ENCODE data around the gene MRPL58. TPM values are rescaled to one million over a fixed set of nuclear protein-coding genes. Genes with fewer than 3 reads are reported as not detected.

Gene MRPL58
- total RNA-seq, 1 donor from 2014 or later, result 25.1 TPM

DNA sequence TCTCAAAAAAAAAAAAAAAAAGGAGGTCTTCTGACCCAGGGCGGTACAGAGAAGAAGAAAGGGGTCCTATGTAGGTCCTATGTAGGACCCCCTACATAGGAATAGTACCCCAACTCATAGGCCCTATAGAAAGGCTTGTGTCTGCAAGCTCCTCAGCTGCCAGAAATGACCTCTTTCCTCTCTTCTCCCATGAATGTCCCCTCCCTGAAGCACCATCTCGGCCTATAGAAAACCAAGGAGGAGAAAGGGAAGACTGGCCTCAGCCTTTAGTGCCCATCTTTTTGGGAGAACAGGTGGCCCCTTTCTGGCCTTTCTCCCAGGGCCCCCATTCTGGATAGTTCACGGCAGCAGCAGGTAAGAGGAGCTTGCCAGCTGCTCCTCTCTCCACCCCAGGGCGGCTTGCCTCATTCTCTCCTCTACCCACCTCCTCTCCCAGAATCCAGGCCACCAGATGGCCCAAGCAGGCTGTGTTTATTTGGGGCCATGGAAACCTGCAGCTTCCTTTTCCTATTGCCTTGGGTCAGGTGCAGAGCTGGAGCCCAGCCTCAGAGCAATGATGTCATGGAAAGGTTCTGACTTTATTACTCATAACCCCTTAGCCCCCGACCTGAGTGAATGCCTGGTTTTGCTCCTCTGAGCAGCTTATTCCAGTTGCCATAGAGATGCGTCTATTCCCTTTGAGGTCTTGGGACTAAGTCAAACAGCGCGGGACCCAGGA is 1.6 kb upstream of the MRPL58 start:
- Mint-ChIP-seq H3K4me3 (ENCODE audit: unreplicated experiment) (peak overlapping the region; percentile 14), H3K9me3 (ENCODE audit: unreplicated experiment) (no peaks in the 10 kb centered on the region), H3K36me3 (ENCODE audit: unreplicated experiment) (peaks cover 4% of the 10 kb centered on the region), H3K4me1 (ENCODE audit: unreplicated experiment) (peaks cover 25% of the 10 kb centered on the region), H3K27me3 (ENCODE audit: unreplicated experiment) (no peaks in the 10 kb centered on the region), H3K27ac (ENCODE audit: unreplicated experiment) (peak overlapping the region; percentile 94)
- DNase-seq (ENCODE audit: extremely low spot score, unreplicated experiment), result no peak
- TF ChIP-seq, protein P1, sequence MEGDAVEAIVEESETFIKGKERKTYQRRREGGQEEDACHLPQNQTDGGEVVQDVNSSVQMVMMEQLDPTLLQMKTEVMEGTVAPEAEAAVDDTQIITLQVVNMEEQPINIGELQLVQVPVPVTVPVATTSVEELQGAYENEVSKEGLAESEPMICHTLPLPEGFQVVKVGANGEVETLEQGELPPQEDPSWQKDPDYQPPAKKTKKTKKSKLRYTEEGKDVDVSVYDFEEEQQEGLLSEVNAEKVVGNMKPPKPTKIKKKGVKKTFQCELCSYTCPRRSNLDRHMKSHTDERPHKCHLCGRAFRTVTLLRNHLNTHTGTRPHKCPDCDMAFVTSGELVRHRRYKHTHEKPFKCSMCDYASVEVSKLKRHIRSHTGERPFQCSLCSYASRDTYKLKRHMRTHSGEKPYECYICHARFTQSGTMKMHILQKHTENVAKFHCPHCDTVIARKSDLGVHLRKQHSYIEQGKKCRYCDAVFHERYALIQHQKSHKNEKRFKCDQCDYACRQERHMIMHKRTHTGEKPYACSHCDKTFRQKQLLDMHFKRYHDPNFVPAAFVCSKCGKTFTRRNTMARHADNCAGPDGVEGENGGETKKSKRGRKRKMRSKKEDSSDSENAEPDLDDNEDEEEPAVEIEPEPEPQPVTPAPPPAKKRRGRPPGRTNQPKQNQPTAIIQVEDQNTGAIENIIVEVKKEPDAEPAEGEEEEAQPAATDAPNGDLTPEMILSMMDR (IDR thresholded peaks at IDR 0.05), result no peak

DNA sequence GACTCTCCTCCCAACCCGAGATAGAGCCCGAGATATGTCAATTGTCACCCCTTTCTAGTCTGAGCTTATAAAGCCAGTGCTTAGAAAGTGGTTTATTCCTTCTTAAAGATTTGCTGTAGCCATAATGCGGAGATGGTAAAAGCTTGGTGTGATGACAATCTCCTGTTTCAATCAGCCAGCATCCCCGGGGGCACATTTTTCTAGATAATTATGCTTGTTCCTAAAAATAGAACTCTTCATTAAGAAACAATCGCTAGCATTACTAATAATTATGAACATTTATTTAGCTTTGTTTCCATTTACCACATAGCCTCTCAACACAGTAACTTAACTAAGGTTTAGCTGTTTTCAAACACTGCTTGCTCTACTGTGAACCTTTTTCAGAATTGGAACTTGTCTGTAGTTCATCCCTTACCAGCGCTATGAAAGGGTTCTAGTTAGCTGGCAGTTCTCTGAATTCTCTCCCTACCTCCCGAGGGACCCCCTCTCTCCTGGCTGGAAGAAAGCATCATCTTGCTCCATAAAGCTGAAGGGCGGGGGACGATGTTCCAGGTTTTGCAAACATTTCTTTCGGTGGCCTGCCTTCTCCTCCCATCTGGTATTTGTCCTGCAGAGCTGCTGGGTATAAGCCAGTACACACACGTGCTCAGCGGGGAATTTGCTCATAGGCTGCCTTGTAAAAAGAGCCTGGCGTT is 922 bp upstream of the MRPL58 start:
- peak overlapping the region; percentile 94 for H3K27ac Mint-ChIP-seq (ENCODE audit: unreplicated experiment)
- peaks cover 25% of the 10 kb centered on the region for H3K4me1 Mint-ChIP-seq (ENCODE audit: unreplicated experiment)
- H3K27me3 Mint-ChIP-seq (ENCODE audit: unreplicated experiment), result no peaks in the 10 kb centered on the region
- TF ChIP-seq, protein P1 (IDR thresholded peaks at IDR 0.05), result no peak
- peaks cover 2% of the 10 kb centered on the region for H3K36me3 Mint-ChIP-seq (ENCODE audit: unreplicated experiment)
- no peak for DNase-seq (ENCODE audit: extremely low spot score, unreplicated experiment)
- no peaks in the 10 kb centered on the region for H3K9me3 Mint-ChIP-seq (ENCODE audit: unreplicated experiment)
- H3K4me3 Mint-ChIP-seq (ENCODE audit: unreplicated experiment), result peak overlapping the region; percentile 90

DNA sequence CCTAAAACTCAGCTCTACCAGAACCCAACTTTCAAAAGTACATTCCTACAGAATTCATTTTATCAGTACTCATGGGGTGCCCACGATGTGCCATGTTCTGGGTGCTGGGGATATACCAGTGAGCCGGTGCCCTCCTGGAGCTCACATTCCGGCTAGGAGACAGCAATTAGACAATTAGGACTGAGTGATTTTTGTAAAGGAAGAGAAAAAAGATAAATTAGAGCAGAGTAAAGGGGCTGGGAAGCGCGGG is 449 bp upstream of the MRPL58 start:
- Mint-ChIP-seq H3K4me1 (ENCODE audit: unreplicated experiment) (peaks cover 25% of the 10 kb centered on the region), H3K9me3 (ENCODE audit: unreplicated experiment) (no peaks in the 10 kb centered on the region), H3K27me3 (ENCODE audit: unreplicated experiment) (no peaks in the 10 kb centered on the region), H3K36me3 (ENCODE audit: unreplicated experiment) (peaks cover 2% of the 10 kb centered on the region), H3K4me3 (ENCODE audit: unreplicated experiment) (peak overlapping the region; percentile 90), H3K27ac (ENCODE audit: unreplicated experiment) (peak overlapping the region; percentile 94)
- no peak for DNase-seq (ENCODE audit: extremely low spot score, unreplicated experiment)
- TF ChIP-seq, protein P1 (IDR thresholded peaks at IDR 0.05), result no peak

DNA sequence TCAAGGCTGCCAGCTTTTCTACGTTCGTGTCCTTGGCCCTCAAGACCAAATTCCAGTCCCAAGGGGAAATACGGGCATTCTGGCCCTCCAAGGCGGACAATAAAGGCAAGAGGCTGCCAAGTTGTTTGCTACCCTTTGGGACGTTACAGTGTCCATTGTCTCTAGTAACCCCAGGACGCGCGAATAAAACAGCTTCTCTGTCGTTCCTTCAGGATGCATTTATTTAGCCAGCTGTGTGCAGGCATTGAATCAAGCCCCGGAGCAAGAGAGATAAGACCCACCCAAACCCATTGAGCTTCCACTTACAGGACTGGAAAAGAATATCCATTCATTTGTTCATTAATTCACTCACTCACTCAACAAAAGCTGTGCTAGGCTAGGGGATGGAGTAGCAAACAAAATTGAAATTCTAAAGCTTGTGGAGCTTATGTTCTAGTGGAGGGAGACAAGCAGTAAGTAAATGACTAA is 656 bp downstream of the MRPL58 start:
- DNase-seq (ENCODE audit: extremely low spot score, unreplicated experiment), result no peak
- TF ChIP-seq, protein P1 (IDR thresholded peaks at IDR 0.05), result no peak
- Mint-ChIP-seq H3K36me3 (ENCODE audit: unreplicated experiment) (peaks cover 4% of the 10 kb centered on the region), H3K4me3 (ENCODE audit: unreplicated experiment) (peak overlapping the region; percentile 90), H3K9me3 (ENCODE audit: unreplicated experiment) (no peaks in the 10 kb centered on the region), H3K4me1 (ENCODE audit: unreplicated experiment) (peaks cover 25% of the 10 kb centered on the region), H3K27ac (ENCODE audit: unreplicated experiment) (peak overlapping the region; percentile 94), H3K27me3 (ENCODE audit: unreplicated experiment) (no peaks in the 10 kb centered on the region)

DNA sequence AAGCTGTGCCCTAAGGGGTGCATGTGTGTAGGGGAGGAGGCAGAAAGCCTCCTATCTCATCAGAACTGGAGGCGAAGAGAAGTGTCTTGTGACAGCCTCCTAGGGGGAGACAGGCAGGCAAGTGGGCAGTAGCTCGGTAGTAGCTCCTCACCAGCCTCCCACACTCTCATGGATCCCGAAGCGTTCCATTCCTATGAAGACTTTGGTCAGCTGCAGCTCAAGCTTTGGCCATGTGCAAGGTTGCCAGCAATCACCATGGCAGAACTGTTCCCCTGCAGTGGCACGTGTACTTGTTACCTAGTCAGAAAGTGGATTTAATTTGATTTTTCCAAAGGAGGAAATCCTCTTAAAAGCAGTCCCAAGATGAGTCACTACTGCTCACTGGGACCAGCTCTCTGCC is 6.7 kb downstream of the MRPL58 start:
- H3K9me3 Mint-ChIP-seq (ENCODE audit: unreplicated experiment), result no peaks in the 10 kb centered on the region
- H3K27me3 Mint-ChIP-seq (ENCODE audit: unreplicated experiment), result no peaks in the 10 kb centered on the region
- peaks cover 18% of the 10 kb centered on the region for H3K36me3 Mint-ChIP-seq (ENCODE audit: unreplicated experiment)
- DNase-seq (ENCODE audit: extremely low spot score, unreplicated experiment), result no peak
- no peak overlapping the region for H3K27ac Mint-ChIP-seq (ENCODE audit: unreplicated experiment)
- no peak overlapping the region for H3K4me3 Mint-ChIP-seq (ENCODE audit: unreplicated experiment)
- TF ChIP-seq, protein P1 (IDR thresholded peaks at IDR 0.05), result no peak
- no peaks in the 10 kb centered on the region for H3K4me1 Mint-ChIP-seq (ENCODE audit: unreplicated experiment)
